SK-N-SH (cell line): ENCODE results near the gene MANF. TPM values are rescaled to one million over a fixed set of nuclear protein-coding genes. Genes with fewer than 3 reads are reported as not detected.

Experiments used
- CTCF ChIA-PET: fragments of 300-600, 350-600 bp; formaldehyde crosslinking; extraction: SDS; loops from one replicate; lab custom pipeline; 2021; lab: Yijun Ruan, JAX
- POLR2A ChIA-PET: fragments of 350-600 bp; sonication (Branson Sonifier 250); formaldehyde crosslinking; extraction: SDS; loops from one replicate; lab custom pipeline; 2020; ENCODE audit warnings: antibody characterized with exemption, inconsistent platforms; lab: Yijun Ruan, JAX
- DNase-seq: peaks from one replicate; pipeline ENCODE4 v3.0.0; 2012
- H2AFZ ChIP-seq: fragments of 200-600 bp; sonication (generic); 2 replicates; pipeline ENCODE4 v1.8.1; 2016; ENCODE audit warnings: antibody characterized with exemption, mild to moderate bottlenecking, low read depth
- H3F3A ChIP-seq: fragments of 200-600 bp; sonication (generic); replicated peaks from 2 replicates; pipeline ENCODE3; 2016; ENCODE audit warnings: antibody characterized with exemption, mild to moderate bottlenecking; ENCODE audit not compliant: insufficient read depth
- H3K27ac ChIP-seq, 2 experiments: fragments of 200-500 bp in 1 of 2; fragments of 200-600 bp in 1 of 2; sonication (Bioruptor generic) in 1 of 2; sonication (generic), shearing (Covaris generic) in 1 of 2; 2 replicates each; pipeline versions ENCODE4 v1.5.1 to v1.6.1; 2014 to 2016; ENCODE audit warnings: low read depth in 2 of 2, inconsistent platforms in 1 of 2, low read length in 1 of 2, mild to moderate bottlenecking in 1 of 2, mixed read lengths in 1 of 2
- H3K27me3 ChIP-seq: fragments of 200-600 bp; sonication (generic), shearing (Covaris generic); 2 replicates; pipeline ENCODE4 v1.6.1; 2016; ENCODE audit warnings: mixed run types; ENCODE audit not compliant: insufficient read depth
- H3K36me3 ChIP-seq, 2 experiments: fragments of 200-500 bp in 1 of 2; fragments of 200-600 bp in 1 of 2; sonication (Bioruptor generic) in 1 of 2; sonication (generic) in 1 of 2; replicated peaks in 1 of 2; 2 replicates each; pipeline versions ENCODE3 to v1.5.1; 2014 to 2016; ENCODE audit warnings: low read length in 1 of 2, mild to moderate bottlenecking in 1 of 2; ENCODE audit not compliant: insufficient read depth in 2 of 2, control insufficient read depth in 1 of 2
- H3K4me1 ChIP-seq, 2 experiments: fragments of 200-500 bp in 1 of 2; fragments of 200-600 bp in 1 of 2; sonication (Bioruptor generic) in 1 of 2; sonication (generic), shearing (Covaris generic) in 1 of 2; 2 replicates each; pipeline versions ENCODE4 v1.5.1 to v1.6.1; 2014 to 2016; ENCODE audit warnings: low read depth in 1 of 2, low read length in 1 of 2, mixed run types in 1 of 2; ENCODE audit not compliant: insufficient read depth in 2 of 2, control insufficient read depth in 1 of 2
- H3K4me2 ChIP-seq: fragments of 200-600 bp; sonication (generic), shearing (Covaris generic); 2 replicates; pipeline ENCODE4 v1.6.1; 2017; ENCODE audit warnings: mixed run types
- H3K4me3 ChIP-seq, 2 experiments: fragments of 200-500 bp in 1 of 2; fragments of 200-600 bp in 1 of 2; sonication (Bioruptor generic) in 1 of 2; sonication (generic), shearing (Covaris generic) in 1 of 2; 2 replicates each; pipeline versions ENCODE4 v1.5.1 to v1.8.1; 2014 to 2016; ENCODE audit warnings: low read depth in 2 of 2, inconsistent platforms in 1 of 2, low read length in 1 of 2, mild to moderate bottlenecking in 1 of 2, mixed read lengths in 1 of 2, moderate library complexity in 1 of 2
- H3K79me2 ChIP-seq: fragments of 200-600 bp; sonication (generic); 2 replicates; pipeline ENCODE4 v1.8.1; 2017; ENCODE audit warnings: mild to moderate bottlenecking; ENCODE audit not compliant: insufficient read depth
- H3K9ac ChIP-seq: fragments of 200-600 bp; sonication (generic); 2 replicates; pipeline ENCODE4 v1.6.1; 2017; ENCODE audit warnings: mixed run types
- H3K9me2 ChIP-seq: fragments of 200-600 bp; sonication (generic); 2 replicates; pipeline ENCODE4 v1.6.1; 2017; ENCODE audit warnings: mixed run types
- H3K9me3 ChIP-seq: fragments of 200-600 bp; sonication (generic); 2 replicates; pipeline ENCODE4 v1.6.1; 2017; ENCODE audit warnings: mixed run types, mild to moderate bottlenecking, moderate library complexity
- H4K20me1 ChIP-seq: fragments of 200-600 bp; sonication (generic); 2 replicates; pipeline ENCODE4 v1.6.1; 2017; ENCODE audit warnings: mild to moderate bottlenecking, mixed run types; ENCODE audit not compliant: insufficient read depth
- EZH2phosphoT487 ChIP-seq: fragments of 200-600 bp; sonication (generic); IDR thresholded peaks from 2 replicates; pipeline ENCODE4 v1.6.1; 2017; ENCODE audit warnings: low read depth, mixed run types, mild to moderate bottlenecking, antibody characterized with exemption, moderate library complexity, borderline replicate concordance
- GABPA ChIP-seq: IDR thresholded peaks from 2 replicates; pipeline ENCODE4 v1.4.0; 2012; ENCODE audit warnings: low read depth, mild to moderate bottlenecking
- GATA2 ChIP-seq: sonication (generic); formaldehyde crosslinking; IDR thresholded peaks from 2 replicates; pipeline ENCODE4 v1.5.0; 2020; ENCODE audit warnings: mild to moderate bottlenecking, missing genetic modification reagents
- MXI1 ChIP-seq: IDR thresholded peaks from 2 replicates; pipeline ENCODE4 v1.6.1; 2012; ENCODE audit warnings: mild to moderate bottlenecking, low read depth, low read length, improper control_type of control experiment
- NFIC ChIP-seq: IDR thresholded peaks from 2 replicates; pipeline ENCODE4 v1.4.0; 2012; ENCODE audit warnings: borderline replicate concordance
- NRF1 ChIP-seq: IDR thresholded peaks from 2 replicates; pipeline ENCODE4 v1.6.1; 2012; ENCODE audit warnings: low read depth, mild to moderate bottlenecking, low read length
- POLR2AphosphoS5 ChIP-seq: IDR thresholded peaks from 2 replicates; pipeline ENCODE4 v1.6.1; 2012; ENCODE audit warnings: low read depth, low read length
- SIN3A ChIP-seq: IDR thresholded peaks from 2 replicates; pipeline ENCODE4 v1.6.1; 2012; ENCODE audit warnings: low read depth, mild to moderate bottlenecking, low read length, moderate library complexity, borderline replicate concordance
- YY1 ChIP-seq: IDR thresholded peaks from 2 replicates; pipeline ENCODE4 v1.4.0; 2012; ENCODE audit warnings: low read depth, mild to moderate bottlenecking
- WGBS: methylation state at CpG from one replicate; pipeline ENCODE4 v1.1.6; 2017; ENCODE audit warnings: low lambda C conversion rate; 5-methylcytosine and 5-hydroxymethylcytosine counted together
- polyA plus RNA-seq, 3 experiments: library from polyadenylated mRNA; depleted of rRNA; stranded (reverse); fragments of >200 nt; gene quantifications; 2 replicates each; pipeline ENCODE4 v1.2.3, GENCODE V29; 2012
- TF ChIP-seq, protein P1 (sequence below): IDR thresholded peaks from 2 replicates; pipeline ENCODE4 v1.4.0; 2012; ENCODE audit warnings: low read depth, borderline replicate concordance
- TF ChIP-seq, protein P2 (sequence below): IDR thresholded peaks from 2 replicates; pipeline ENCODE4 v1.4.0; 2012; ENCODE audit warnings: low read depth
- TF ChIP-seq, protein P3 (sequence below): IDR thresholded peaks from 2 replicates; pipeline ENCODE4 v1.4.0; 2012; ENCODE audit warnings: low read depth, borderline replicate concordance
- TF ChIP-seq, protein P4 (sequence below): fragments of 150-350 bp; IDR thresholded peaks from 2 replicates; pipeline ENCODE4 v1.6.1; 2017; ENCODE audit warnings: antibody characterized with exemption, low read length, low read depth, borderline replicate concordance
- TF ChIP-seq, protein P5 (sequence below): IDR thresholded peaks from 2 replicates; pipeline ENCODE4; 2012
- TF ChIP-seq, protein P6 (sequence below): fragments of 200-600 bp; sonication (generic); IDR thresholded peaks from 2 replicates; pipeline ENCODE4 v1.6.1; 2017; ENCODE audit warnings: antibody characterized with exemption, mild to moderate bottlenecking, moderate library complexity

MANF gene
- polyA plus RNA-seq, 1 of the 3 experiments (the other 2 are of a cell fraction): 121 TPM

DNA sequence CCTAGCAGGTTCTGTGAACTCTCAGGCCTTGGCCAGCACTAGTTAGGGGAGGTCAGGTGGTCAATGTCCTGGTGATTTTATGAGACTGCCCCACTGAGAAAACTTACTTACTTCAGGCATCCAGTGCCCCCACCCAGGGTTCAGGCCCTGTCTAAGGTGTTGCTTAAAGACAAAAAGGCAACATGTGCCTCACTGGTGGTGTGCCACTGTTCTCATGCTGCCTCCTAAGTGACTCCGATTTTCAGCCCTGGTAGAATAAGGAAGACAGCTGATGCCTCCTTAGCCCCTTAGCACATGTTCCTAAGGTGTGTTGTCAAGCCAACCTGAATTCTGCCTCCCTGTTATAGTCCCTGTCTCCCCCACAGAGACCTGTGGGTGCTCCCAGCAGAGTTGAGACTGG lies 11.3 kb downstream of the MANF start (continued):
- no peak for TF ChIP-seq YY1

DNA sequence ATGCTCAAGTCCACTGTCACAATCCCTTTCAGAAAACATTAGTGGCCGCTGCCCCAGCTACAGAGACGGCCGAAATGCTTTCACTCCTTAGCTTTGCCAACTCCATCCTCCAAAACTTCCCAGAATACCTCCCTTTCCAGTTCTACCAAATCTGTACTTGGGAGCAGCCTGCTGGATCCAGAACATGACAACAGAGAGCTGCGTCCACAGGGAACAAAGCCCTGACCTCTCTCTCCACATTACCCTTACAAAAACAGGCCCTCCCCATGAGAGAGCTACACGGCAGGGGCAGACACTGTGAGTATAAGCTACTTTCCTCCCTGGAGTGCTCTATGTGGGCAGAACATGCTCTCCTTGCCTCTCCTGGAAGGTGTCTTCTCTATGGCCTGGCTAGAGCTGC lies 12.3 kb downstream of the MANF start:
- no peaks in the 10 kb centered on the region for H3K27me3 ChIP-seq
- peaks cover 35 to 89% of the 10 kb centered on the region in 2 experiments for H3K36me3 ChIP-seq
- H3F3A ChIP-seq: peaks cover 24% of the 10 kb centered on the region
- no peak overlapping the region; a peak in 1 of 4 replicates for H3K27ac ChIP-seq
- no peak overlapping the region for H2AFZ ChIP-seq
- DNase-seq: no peak
- H3K4me3 ChIP-seq: no peak overlapping the region
- H3K4me1 ChIP-seq: peaks cover 8 to 35% of the 10 kb centered on the region in 2 experiments
- peaks cover 51% of the 10 kb centered on the region for H4K20me1 ChIP-seq
- no peak overlapping the region for H3K4me2 ChIP-seq
- H3K9me2 ChIP-seq: no peaks in the 10 kb centered on the region
- TF ChIP-seq POLR2AphosphoS5: peak; percentile 48
- TF ChIP-seq, protein P1, sequence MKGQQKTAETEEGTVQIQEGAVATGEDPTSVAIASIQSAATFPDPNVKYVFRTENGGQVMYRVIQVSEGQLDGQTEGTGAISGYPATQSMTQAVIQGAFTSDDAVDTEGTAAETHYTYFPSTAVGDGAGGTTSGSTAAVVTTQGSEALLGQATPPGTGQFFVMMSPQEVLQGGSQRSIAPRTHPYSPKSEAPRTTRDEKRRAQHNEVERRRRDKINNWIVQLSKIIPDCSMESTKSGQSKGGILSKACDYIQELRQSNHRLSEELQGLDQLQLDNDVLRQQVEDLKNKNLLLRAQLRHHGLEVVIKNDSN: no peak
- H3K79me2 ChIP-seq: peaks cover 43% of the 10 kb centered on the region
- no peaks in the 10 kb centered on the region for H3K9me3 ChIP-seq
- CTCF ChIA-PET: interaction anchor here (1.0 to 1.1 kb wide), 3 partner anchors 10 to 782 kb away, joined by 4 read pairs; partner anchors contain the start of gene MANF
- WGBS: 94% methylated on average over 5 of the region's 5 CpGs
- POLR2A ChIA-PET: interaction anchor here (0.9 to 1.7 kb wide), 3 partner anchors 10 to 12 kb away, joined by 3 to 9 read pairs (median 5); partner anchors contain the start of gene MANF
- H3K9ac ChIP-seq: no peak overlapping the region

DNA sequence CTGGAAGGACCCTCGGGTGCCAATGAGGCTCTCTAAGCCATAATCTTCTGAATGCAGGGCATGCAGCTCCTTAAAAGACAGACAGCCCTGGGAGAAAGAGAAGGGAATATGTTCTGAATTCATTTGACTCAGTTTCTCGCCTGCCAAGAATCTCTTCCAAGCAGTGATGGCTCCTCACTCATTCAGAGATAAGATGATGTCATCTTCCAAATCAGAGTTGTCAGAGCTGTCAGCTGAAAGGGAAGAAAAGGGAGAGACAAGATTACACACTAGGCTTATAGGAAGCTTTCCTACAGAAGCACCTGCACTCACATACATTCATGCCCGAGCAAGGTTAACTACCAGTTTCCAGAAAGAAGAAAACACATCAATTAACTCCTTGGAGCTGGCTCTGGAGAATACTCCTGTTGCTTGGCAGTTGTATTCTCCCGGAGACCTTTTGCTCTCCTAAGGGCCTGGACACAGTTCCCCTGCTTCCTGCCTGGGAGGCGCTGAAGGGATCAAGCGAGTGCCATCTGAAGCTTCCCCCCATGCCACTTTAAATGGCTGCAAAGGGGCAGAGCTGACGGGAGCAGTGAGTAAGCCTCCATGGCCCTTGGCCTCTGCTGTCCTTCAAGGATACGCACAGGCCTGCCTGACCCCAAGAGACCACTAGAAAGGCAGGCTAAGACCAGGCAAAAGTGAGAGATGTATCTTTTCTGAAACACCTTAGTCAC lies 13.7 kb downstream of the MANF start:
- CTCF ChIA-PET: interaction anchor here (0.8 to 5.0 kb wide), 3 partner anchors 9 to 36 kb away, joined by 3 to 34 read pairs (median 4); no protein-coding TSS in a partner anchor
- no peak overlapping the region for H3K4me3 ChIP-seq

More for the DNA sequence above, 13.7 kb downstream of the MANF start:
- Histone ChIP-seq H3K9me2 (no peaks in the 10 kb centered on the region), H3K4me1 (peaks cover 6 to 21% of the 10 kb centered on the region in 2 experiments; a peak in 2 of 4 replicates), H3K27ac (no peak overlapping the region; a peak in 1 of 4 replicates), H3K36me3 (peaks cover 25 to 86% of the 10 kb centered on the region in 2 experiments), H4K20me1 (peaks cover 37% of the 10 kb centered on the region), H3F3A (peaks cover 22% of the 10 kb centered on the region), H3K27me3 (no peaks in the 10 kb centered on the region), H3K4me2 (no peak overlapping the region), H2AFZ (no peak overlapping the region), H3K9ac (no peak overlapping the region), H3K79me2 (peaks cover 29% of the 10 kb centered on the region), H3K9me3 (no peaks in the 10 kb centered on the region)
- WGBS: 93% methylated on average over 7 of the region's 8 CpGs
- TF ChIP-seq GATA2 (CRISPR knock-in tag) (no peak), EZH2phosphoT487 (no peak), SIN3A (no peak), NRF1 (no peak), POLR2AphosphoS5 (no peak), NFIC (no peak), GABPA (no peak), MXI1 (no peak)
- TF ChIP-seq, protein P2, sequence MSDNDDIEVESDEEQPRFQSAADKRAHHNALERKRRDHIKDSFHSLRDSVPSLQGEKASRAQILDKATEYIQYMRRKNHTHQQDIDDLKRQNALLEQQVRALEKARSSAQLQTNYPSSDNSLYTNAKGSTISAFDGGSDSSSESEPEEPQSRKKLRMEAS: no peak
- TF ChIP-seq, protein P3, sequence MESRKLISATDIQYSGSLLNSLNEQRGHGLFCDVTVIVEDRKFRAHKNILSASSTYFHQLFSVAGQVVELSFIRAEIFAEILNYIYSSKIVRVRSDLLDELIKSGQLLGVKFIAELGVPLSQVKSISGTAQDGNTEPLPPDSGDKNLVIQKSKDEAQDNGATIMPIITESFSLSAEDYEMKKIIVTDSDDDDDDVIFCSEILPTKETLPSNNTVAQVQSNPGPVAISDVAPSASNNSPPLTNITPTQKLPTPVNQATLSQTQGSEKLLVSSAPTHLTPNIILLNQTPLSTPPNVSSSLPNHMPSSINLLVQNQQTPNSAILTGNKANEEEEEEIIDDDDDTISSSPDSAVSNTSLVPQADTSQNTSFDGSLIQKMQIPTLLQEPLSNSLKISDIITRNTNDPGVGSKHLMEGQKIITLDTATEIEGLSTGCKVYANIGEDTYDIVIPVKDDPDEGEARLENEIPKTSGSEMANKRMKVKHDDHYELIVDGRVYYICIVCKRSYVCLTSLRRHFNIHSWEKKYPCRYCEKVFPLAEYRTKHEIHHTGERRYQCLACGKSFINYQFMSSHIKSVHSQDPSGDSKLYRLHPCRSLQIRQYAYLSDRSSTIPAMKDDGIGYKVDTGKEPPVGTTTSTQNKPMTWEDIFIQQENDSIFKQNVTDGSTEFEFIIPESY: no peak
- TF ChIP-seq, protein P4, sequence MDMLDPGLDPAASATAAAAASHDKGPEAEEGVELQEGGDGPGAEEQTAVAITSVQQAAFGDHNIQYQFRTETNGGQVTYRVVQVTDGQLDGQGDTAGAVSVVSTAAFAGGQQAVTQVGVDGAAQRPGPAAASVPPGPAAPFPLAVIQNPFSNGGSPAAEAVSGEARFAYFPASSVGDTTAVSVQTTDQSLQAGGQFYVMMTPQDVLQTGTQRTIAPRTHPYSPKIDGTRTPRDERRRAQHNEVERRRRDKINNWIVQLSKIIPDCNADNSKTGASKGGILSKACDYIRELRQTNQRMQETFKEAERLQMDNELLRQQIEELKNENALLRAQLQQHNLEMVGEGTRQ: no peak
- TF ChIP-seq, protein P5, sequence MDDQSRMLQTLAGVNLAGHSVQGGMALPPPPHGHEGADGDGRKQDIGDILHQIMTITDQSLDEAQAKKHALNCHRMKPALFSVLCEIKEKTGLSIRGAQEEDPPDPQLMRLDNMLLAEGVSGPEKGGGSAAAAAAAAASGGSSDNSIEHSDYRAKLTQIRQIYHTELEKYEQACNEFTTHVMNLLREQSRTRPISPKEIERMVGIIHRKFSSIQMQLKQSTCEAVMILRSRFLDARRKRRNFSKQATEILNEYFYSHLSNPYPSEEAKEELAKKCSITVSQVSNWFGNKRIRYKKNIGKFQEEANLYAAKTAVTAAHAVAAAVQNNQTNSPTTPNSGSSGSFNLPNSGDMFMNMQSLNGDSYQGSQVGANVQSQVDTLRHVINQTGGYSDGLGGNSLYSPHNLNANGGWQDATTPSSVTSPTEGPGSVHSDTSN: no peak
- TF ChIP-seq, protein P6, sequence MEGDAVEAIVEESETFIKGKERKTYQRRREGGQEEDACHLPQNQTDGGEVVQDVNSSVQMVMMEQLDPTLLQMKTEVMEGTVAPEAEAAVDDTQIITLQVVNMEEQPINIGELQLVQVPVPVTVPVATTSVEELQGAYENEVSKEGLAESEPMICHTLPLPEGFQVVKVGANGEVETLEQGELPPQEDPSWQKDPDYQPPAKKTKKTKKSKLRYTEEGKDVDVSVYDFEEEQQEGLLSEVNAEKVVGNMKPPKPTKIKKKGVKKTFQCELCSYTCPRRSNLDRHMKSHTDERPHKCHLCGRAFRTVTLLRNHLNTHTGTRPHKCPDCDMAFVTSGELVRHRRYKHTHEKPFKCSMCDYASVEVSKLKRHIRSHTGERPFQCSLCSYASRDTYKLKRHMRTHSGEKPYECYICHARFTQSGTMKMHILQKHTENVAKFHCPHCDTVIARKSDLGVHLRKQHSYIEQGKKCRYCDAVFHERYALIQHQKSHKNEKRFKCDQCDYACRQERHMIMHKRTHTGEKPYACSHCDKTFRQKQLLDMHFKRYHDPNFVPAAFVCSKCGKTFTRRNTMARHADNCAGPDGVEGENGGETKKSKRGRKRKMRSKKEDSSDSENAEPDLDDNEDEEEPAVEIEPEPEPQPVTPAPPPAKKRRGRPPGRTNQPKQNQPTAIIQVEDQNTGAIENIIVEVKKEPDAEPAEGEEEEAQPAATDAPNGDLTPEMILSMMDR: no peak
- DNase-seq: no peak
- POLR2A ChIA-PET: interaction anchor here (0.7 to 1.0 kb wide), 2 partner anchors 13 to 767 kb away, joined by 3 read pairs; no protein-coding TSS in a partner anchor
